ENCODE results near the gene KLHL33. TPM values are rescaled to one million over a fixed set of nuclear protein-coding genes. Genes with fewer than 3 reads are reported as not detected.

Gene KLHL33
- total and polyA plus RNA-seq, 10 of the 15 experiments (the other 5 are each of a cell fraction or from before 2014, with no cell fraction given) = 0.01 to 0.16 (median 0.04) TPM; not detected in 5

GRCh38 chr14:20478894-20479293 lies 42.9 kb upstream of the KLHL33 start:
- H3K27me3 ChIP-seq (replicated peaks in 1 of 2; ENCODE audit: control insufficient read depth in 2 of 2, insufficient read depth in 2 of 2, low read length in 1 of 2) = no peaks in the 10 kb centered on the region
- H3K9me3 ChIP-seq (replicated peaks; ENCODE audit: control insufficient read depth, insufficient read depth, low read length) = no peaks in the 10 kb centered on the region
- ChIA-PET SMC1A (ENCODE audit: uncharacterized antibody, unreplicated experiment) (interaction anchor here (1.0 to 1.1 kb wide), 2 partner anchors 8 to 11 kb away, joined by 3 read pairs; no protein-coding TSS in a partner anchor), CTCF (interaction anchor here (1.1 kb wide), 1 partner anchor 63 kb away, joined by 4 read pairs; no protein-coding TSS in a partner anchor), RAD21 (ENCODE audit: unreplicated experiment) (interaction anchor here (1.1 kb wide), 1 partner anchor 151 kb away, joined by 3 read pairs; no protein-coding TSS in a partner anchor), POLR2A (interaction anchor here (1.1 kb wide), 1 partner anchor 9 kb away, joined by 6 read pairs; the partner anchor contains the start of gene PNP)
- H3K27ac ChIP-seq (ENCODE audit: control insufficient read depth, insufficient read depth) = no peak overlapping the region
- intact Hi-C loops (cut with micrococcal nuclease; ENCODE audit: unreplicated experiment) = no loop called here
- H3K36me3 ChIP-seq (ENCODE audit: control insufficient read depth in 2 of 2, insufficient read depth in 2 of 2, low read length in 1 of 2) = peaks cover 15 to 33% of the 10 kb centered on the region in 2 experiments
- 100% methylated on average over 2 of the region's 2 CpGs for WGBS (ENCODE audit: insufficient coverage, insufficient replicate concordance, low lambda C conversion rate, missing lambda C conversion rate)
- no peak overlapping the region for H2AFZ ChIP-seq (ENCODE audit: control insufficient read depth, low read depth, low read length)
- H4K20me1 ChIP-seq (ENCODE audit: control insufficient read depth, insufficient read depth) = no peaks in the 10 kb centered on the region
- DNase-seq (ENCODE audit: low read depth, low spot score) (no peak), ATAC-seq (no peak), FAIRE-seq (no peak)
- TF ChIP-seq FOXM1 (IDR thresholded peaks at IDR 0.05; ENCODE audit: low read depth, low read length) (no peak), RB1 (IDR thresholded peaks at IDR 0.05; ENCODE audit: borderline replicate concordance) (no peak), FOXK2 (IDR thresholded peaks at IDR 0.05) (no peak), POLR2AphosphoS5 (IDR thresholded peaks at IDR 0.05; ENCODE audit: low read length) (no peak), RCOR1 (conservative IDR thresholded peaks at IDR 0.05; ENCODE audit: low read depth, low read length) (no peak), POLR2A (IDR thresholded peaks at IDR 0.05; ENCODE audit: low read depth, low read length) (no peak), MXI1 (IDR thresholded peaks at IDR 0.05; ENCODE audit: low read depth, low read length) (no peak), SIN3A (IDR thresholded peaks at IDR 0.05; ENCODE audit: low read depth, low read length) (no peak)
- TF ChIP-seq, protein P1, sequence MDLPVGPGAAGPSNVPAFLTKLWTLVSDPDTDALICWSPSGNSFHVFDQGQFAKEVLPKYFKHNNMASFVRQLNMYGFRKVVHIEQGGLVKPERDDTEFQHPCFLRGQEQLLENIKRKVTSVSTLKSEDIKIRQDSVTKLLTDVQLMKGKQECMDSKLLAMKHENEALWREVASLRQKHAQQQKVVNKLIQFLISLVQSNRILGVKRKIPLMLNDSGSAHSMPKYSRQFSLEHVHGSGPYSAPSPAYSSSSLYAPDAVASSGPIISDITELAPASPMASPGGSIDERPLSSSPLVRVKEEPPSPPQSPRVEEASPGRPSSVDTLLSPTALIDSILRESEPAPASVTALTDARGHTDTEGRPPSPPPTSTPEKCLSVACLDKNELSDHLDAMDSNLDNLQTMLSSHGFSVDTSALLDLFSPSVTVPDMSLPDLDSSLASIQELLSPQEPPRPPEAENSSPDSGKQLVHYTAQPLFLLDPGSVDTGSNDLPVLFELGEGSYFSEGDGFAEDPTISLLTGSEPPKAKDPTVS (IDR thresholded peaks at IDR 0.05; ENCODE audit: low read depth, low read length) = no peak
- TF ChIP-seq, protein P2, sequence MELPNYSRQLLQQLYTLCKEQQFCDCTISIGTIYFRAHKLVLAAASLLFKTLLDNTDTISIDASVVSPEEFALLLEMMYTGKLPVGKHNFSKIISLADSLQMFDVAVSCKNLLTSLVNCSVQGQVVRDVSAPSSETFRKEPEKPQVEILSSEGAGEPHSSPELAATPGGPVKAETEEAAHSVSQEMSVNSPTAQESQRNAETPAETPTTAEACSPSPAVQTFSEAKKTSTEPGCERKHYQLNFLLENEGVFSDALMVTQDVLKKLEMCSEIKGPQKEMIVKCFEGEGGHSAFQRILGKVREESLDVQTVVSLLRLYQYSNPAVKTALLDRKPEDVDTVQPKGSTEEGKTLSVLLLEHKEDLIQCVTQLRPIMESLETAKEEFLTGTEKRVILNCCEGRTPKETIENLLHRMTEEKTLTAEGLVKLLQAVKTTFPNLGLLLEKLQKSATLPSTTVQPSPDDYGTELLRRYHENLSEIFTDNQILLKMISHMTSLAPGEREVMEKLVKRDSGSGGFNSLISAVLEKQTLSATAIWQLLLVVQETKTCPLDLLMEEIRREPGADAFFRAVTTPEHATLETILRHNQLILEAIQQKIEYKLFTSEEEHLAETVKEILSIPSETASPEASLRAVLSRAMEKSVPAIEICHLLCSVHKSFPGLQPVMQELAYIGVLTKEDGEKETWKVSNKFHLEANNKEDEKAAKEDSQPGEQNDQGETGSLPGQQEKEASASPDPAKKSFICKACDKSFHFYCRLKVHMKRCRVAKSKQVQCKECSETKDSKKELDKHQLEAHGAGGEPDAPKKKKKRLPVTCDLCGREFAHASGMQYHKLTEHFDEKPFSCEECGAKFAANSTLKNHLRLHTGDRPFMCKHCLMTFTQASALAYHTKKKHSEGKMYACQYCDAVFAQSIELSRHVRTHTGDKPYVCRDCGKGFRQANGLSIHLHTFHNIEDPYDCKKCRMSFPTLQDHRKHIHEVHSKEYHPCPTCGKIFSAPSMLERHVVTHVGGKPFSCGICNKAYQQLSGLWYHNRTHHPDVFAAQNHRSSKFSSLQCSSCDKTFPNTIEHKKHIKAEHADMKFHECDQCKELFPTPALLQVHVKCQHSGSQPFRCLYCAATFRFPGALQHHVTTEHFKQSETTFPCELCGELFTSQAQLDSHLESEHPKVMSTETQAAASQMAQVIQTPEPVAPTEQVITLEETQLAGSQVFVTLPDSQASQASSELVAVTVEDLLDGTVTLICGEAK (IDR thresholded peaks at IDR 0.05; ENCODE audit: borderline replicate concordance) = no peak
- no peaks in the 10 kb centered on the region for H3K79me2 ChIP-seq (ENCODE audit: control insufficient read depth, insufficient read depth, low read length)
- in situ Hi-C loops (cut with MboI) = no loop called here
- no peaks in the 10 kb centered on the region for H3K4me1 ChIP-seq (ENCODE audit: control insufficient read depth, insufficient read depth, low read length)
- no peak overlapping the region for H3K4me3 ChIP-seq
- no peak overlapping the region for H3K9ac ChIP-seq (ENCODE audit: control insufficient read depth, insufficient read depth, low read length)
- H3K4me2 ChIP-seq (ENCODE audit: control insufficient read depth, insufficient read depth) = no peak overlapping the region
- no TSS peak for BruUV-seq (replicated peaks)

Measured in GM12878 (cell line).